ENCODE measurements around the gene GMPR2. TPM values are rescaled to one million over a fixed set of nuclear protein-coding genes. Genes with fewer than 3 reads are reported as not detected.
A peak's percentile ranks its signal among the peaks of the same experiment; 100 is the strongest.

The GMPR2 gene
- total RNA-seq (2022) (76.9 and 80.1 TPM in 2 replicates), Bru-seq, nascent RNA (percentile 83 among the genes with signal in this experiment), BruChase-seq, experiment 1, labeled RNA remaining after a 2-hour chase (percentile 80 among the genes with signal in this experiment), BruChase-seq, experiment 2, labeled RNA remaining after a 6-hour chase (percentile 88 among the genes with signal in this experiment)
- long read RNA-seq, transcript GMPR2-203 (10 exons, 1,652 nt): major isoform, 17 of 94 reads
- long read RNA-seq, transcript GMPR2-223 (10 exons, 1,893 nt): minor isoform, 16 of 94 reads
- long read RNA-seq, transcript GMPR2-204 (9 exons, 1,864 nt): minor isoform, 16 of 94 reads
- long read RNA-seq, transcript GMPR2-202 (10 exons, 1,972 nt): minor isoform, 14 of 94 reads
- long read RNA-seq, partial matches to known transcripts: 16 of 94 reads
- long read RNA-seq, other reads (novel, unspliced or antisense): 15 of 94 reads

DNA sequence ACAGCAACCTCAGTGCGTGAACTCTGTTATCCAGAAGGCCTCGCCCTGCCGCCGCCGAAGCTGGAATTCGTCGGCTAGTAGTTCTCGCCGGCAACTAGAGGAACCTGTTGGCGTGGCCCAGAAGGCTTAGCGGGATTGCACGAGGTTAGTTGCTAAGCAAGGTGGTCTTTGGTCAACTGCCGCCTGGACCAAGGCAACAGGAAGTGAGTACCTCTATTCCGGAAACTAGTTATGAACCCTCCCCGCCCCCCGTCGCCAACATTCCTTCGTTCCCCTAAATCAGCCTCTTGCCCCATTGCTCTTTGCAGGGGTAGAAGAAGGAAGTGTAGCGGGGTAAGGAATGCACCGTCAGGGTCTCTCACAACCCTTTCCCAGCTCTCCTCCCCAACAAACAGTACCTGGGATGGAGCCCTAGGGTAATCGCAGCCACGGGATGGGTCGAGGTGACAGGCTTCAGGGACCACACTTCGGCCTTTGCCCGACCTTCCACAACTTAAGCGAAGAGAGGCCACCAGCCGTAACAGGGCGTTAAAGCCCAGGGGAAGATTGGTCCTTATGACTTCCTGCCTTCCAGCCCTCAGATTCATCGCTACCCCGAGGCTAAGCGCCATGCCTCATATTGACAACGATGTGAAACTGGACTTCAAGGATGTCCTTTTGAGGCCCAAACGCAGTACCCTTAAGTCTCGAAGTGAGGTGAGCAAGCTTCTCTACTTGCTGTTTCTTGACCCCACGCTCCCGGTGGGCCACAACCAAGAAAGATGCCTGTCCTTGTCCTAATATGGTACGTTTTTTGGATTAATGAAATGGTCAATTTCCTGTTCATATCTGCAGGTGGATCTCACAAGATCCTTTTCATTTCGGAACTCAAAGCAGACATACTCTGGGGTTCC is at the start of gene GMPR2:
TSS of gene GMPR2 (plus strand) at position 285 of the 893 bp plus-strand sequence. CDS start at position 610, 325 bp downstream.
- no peaks in the 10 kb centered on the region for H3K27me3 ChIP-seq (replicated peaks; ENCODE audit: control insufficient read depth, insufficient read depth, low read length)
- CTCF ChIA-PET: interaction anchor here (1.8 kb wide), 1 partner anchor 10 kb away, joined by 7 read pairs; the partner anchor contains the start of gene TINF2
- Mint-ChIP-seq H3K27me3 (ENCODE audit: insufficient read depth, unreplicated experiment) (no peaks in the 10 kb centered on the region), H3K36me3 (ENCODE audit: insufficient read depth, unreplicated experiment) (peaks cover 32% of the 10 kb centered on the region), H3K27ac (ENCODE audit: unreplicated experiment) (peak within 1 kb of the TSS; percentile 85), H3K4me3 (ENCODE audit: unreplicated experiment) (peak within 1 kb of the TSS; percentile 81), H3K4me1 (ENCODE audit: low read depth, unreplicated experiment) (peaks cover 3% of the 10 kb centered on the region), H3K9me3 (ENCODE audit: unreplicated experiment) (no peaks in the 10 kb centered on the region)
- H3K9me3 ChIP-seq: no peaks in the 10 kb centered on the region
- DNase-seq: no peak
- POLR2A ChIA-PET: interaction anchor here (1.8 kb wide), 1 partner anchor 10 kb away, joined by 20 read pairs; the partner anchor contains the start of gene TINF2
- peaks cover 3% of the 10 kb centered on the region; the same call in 1 of the 2 replicates for H3K36me3 ChIP-seq (ENCODE audit: control insufficient read depth, insufficient read depth, low read length)
- intact Hi-C loops (cut with micrococcal nuclease; ENCODE audit: unreplicated experiment): loop anchor here (1.0 kb wide), 2 partner anchors 9 to 17 kb away; partner anchors contain the start of genes MDP1 and TINF2
- peak within 1 kb of the TSS; percentile 76 for H3K4me3 ChIP-seq (ENCODE audit: low read depth, low read length)
- BruUV-seq (replicated peaks): TSS peak; percentile 71
- H3K4me1 ChIP-seq: no peaks in the 10 kb centered on the region
- TF ChIP-seq, protein P1, sequence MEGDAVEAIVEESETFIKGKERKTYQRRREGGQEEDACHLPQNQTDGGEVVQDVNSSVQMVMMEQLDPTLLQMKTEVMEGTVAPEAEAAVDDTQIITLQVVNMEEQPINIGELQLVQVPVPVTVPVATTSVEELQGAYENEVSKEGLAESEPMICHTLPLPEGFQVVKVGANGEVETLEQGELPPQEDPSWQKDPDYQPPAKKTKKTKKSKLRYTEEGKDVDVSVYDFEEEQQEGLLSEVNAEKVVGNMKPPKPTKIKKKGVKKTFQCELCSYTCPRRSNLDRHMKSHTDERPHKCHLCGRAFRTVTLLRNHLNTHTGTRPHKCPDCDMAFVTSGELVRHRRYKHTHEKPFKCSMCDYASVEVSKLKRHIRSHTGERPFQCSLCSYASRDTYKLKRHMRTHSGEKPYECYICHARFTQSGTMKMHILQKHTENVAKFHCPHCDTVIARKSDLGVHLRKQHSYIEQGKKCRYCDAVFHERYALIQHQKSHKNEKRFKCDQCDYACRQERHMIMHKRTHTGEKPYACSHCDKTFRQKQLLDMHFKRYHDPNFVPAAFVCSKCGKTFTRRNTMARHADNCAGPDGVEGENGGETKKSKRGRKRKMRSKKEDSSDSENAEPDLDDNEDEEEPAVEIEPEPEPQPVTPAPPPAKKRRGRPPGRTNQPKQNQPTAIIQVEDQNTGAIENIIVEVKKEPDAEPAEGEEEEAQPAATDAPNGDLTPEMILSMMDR (IDR thresholded peaks at IDR 0.05; ENCODE audit: insufficient read depth in 1 of 2, low read depth in 1 of 2, low read length in 1 of 2, severe bottlenecking in 1 of 2, unreplicated experiment in 1 of 2): no peak

DNA sequence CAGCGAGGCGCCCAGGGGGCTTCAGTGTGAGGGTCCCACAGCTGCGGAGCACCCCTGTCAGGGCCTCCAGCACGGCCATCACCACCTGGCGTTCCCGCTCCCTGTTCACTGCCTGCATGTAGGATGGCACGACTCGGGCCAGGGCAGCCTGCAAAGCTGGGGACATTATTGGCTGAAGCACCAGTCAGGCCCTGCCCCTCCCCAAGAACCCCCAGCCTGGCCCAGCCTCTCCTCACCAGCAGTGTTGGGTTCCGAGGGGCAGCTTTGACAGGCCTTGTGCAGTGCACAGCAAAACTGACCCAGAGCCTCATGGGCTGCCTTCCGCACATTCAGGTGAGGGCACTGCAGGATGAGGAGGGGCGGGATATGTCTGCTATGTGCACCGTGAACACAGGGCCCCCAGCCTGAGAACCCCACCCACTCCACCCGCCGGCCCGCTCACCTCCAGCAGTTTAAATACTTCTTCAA is 49.7 kb upstream of the GMPR2 start:
- no peak for DNase-seq
- TF ChIP-seq, protein P1 (IDR thresholded peaks at IDR 0.05; ENCODE audit: insufficient read depth in 1 of 2, low read depth in 1 of 2, low read length in 1 of 2, severe bottlenecking in 1 of 2, unreplicated experiment in 1 of 2): no peak
- Histone ChIP-seq H3K4me1 (no peaks in the 10 kb centered on the region), H3K4me3 (ENCODE audit: low read depth, low read length) (no peak overlapping the region), H3K36me3 (ENCODE audit: control insufficient read depth, insufficient read depth, low read length) (peaks cover 3% of the 10 kb centered on the region), H3K27me3 (replicated peaks; ENCODE audit: control insufficient read depth, insufficient read depth, low read length) (no peaks in the 10 kb centered on the region), H3K9me3 (no peaks in the 10 kb centered on the region)
- Mint-ChIP-seq H3K27me3 (ENCODE audit: insufficient read depth, unreplicated experiment) (no peaks in the 10 kb centered on the region), H3K4me3 (ENCODE audit: unreplicated experiment) (no peak overlapping the region), H3K27ac (ENCODE audit: unreplicated experiment) (no peak overlapping the region), H3K4me1 (ENCODE audit: low read depth, unreplicated experiment) (peaks cover 7% of the 10 kb centered on the region), H3K36me3 (ENCODE audit: insufficient read depth, unreplicated experiment) (peaks cover 57% of the 10 kb centered on the region), H3K9me3 (ENCODE audit: unreplicated experiment) (no peaks in the 10 kb centered on the region)
- no TSS peak for BruUV-seq (replicated peaks)
- POLR2A ChIA-PET: no interaction called here
- intact Hi-C loops (cut with micrococcal nuclease; ENCODE audit: unreplicated experiment): no loop called here
- CTCF ChIA-PET: no interaction called here

Data from Caco-2 (cell line).